Hindlimb muscle (tissue), 1 donor: ENCODE data around the gene TPD52L2. TPM values are rescaled to one million over a fixed set of nuclear protein-coding genes. Genes with fewer than 3 reads are reported as not detected.

Source experiments
- DNase-seq: peaks from one replicate; pipeline ENCODE4 v3.0.0-alpha.2; 2013
- polyA plus RNA-seq: library from polyadenylated mRNA; unstranded; fragments of 120-200 nt; gene quantifications from one replicate; pipeline ENCODE4 v1.2.1, GENCODE V29; 2013; ENCODE audit not compliant: insufficient read length

Gene TPD52L2
- polyA plus RNA-seq, 1 donor: 87.2 TPM

DNA sequence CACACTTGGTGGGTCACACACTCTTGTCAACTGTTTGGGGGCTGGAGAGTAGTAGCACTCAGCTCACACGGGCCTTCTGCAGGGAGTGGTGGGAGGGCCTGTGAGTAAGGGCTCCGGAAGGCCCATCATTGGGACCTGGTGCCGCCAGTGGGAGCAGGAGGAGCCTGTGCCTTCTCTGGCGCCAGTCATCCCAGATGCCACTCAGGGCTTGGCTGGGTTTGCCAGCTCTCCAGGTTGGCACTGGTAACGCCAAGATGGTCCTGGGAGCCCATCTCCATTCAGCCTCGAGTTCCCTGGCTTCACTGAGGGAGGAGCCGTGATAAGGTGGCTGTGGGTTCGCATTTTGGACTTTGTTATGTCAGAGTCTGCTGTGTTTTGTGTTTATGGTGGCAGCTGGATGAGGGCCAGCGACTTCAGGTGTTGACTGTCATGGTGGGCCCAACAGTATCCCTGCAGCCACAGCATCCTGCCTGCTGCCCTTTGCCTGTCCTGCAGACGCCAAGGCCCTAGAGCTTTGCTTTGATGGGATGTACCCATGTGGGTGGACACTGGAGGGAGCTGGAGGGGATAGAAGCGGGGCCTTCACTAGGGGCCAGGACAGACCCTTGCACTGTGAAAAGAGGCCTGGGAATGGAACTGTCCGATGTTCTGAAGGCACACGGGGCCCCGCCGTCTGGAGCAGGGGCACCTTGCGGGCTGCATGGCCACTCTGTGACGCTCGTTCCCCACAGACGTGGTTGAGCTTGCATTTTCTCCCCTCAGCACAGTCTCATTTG lies 16.6 kb downstream of the TPD52L2 start:
- DNase-seq: no peak

DNA sequence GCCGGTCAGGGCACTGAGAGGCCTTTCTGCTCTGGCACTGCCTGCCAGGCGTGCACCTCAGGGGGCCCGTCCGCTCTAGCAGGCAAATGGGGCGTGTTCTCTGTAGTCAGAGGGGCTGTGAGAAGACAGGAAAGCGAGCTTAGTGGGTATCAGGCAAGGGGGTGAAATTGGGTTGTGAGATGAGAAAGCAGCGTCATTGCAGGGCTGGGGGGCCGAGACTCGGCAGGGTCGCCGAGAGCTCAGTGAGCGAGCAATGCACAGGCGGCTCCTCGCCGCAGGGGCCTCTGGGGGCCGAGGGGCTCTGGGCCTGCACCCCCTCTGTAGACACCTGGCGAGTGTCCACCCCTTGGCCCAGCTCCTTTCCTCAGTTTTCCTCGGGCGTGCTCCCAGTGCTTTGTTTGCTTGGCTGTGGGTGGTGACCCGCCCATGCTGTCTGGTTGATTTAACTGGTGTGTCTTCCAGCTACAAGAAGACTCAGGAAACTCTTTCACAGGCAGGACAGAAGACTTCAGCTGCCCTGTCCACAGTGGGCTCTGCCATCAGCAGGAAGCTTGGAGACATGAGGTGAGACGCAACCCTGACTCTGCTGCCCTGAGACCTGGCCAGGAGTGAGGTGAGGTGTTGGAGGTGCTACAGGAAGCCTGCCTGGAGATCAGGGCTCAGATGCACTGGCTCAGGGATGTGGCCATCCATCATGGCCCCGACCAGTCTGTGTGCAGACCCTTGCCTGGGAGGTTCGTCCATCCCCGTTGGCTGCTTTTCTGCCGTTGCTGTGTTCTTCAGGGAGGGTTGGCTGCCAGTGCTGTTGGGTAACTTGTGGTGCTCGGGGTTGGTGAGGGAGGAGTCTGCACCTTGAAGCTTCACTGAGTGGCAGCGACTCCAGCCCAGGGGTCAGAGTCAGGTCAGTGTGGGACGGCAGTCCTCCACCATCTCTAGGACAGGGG lies 17.5 kb downstream of the TPD52L2 start:
- DNase-seq: no peak

DNA sequence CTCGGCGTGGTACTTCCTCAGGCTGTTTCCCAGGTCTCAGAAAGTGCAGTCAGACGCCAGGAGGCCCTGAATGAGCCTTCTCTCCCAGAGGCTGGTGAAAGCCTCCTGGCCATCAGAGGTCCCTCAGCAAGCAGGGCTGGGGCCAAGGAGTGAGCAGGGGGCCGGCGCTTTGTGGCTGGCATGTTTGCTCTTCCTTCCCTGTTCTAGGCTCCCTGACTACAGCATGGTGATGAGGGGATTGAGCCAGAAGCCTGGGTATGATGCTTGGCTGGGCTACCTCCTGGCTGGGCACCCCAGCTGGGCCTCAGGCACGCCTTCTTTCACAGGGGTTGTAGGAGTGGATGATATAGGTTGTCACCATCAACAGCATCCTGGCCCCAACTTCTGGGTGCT lies 18.1 kb downstream of the TPD52L2 start:
- no peak for DNase-seq

DNA sequence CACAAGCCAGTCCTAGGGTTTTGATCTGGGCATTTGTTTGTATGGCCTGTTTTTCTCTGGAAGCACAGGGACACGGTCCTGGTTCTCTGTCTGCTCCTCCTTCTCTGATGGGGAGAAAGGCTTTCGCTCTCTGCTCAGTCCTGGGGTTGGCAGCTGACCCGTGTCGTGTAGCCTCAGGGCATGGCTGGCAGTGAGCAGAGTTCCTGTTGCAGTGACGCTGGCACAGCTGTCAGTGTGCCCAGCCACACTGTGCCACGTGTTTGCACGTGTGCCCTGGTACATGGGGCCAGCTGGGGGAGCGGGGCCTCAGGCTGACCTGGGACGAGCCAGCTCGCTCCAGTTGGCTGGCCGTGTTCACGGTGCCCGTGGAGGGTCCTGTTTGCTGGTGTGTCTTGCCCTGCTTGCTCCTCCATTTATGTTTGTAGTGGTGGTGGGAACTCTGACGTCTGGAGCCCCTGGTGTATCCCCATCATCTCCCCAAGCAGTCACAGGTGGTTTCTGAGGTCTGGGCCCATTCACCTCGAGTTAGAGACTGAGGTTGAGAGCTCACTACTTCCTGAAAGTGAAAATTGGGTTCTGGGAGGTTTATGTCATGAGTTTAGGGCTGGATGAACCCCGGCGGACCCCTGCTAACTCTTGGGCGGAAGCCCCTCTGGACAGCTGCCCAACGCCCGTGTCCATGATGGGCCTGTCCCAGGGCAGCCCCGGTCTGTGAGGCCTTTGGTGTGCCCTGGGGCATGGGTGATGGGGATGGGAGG lies 19.6 kb downstream of the TPD52L2 start:
- DNase-seq: no peak

DNA sequence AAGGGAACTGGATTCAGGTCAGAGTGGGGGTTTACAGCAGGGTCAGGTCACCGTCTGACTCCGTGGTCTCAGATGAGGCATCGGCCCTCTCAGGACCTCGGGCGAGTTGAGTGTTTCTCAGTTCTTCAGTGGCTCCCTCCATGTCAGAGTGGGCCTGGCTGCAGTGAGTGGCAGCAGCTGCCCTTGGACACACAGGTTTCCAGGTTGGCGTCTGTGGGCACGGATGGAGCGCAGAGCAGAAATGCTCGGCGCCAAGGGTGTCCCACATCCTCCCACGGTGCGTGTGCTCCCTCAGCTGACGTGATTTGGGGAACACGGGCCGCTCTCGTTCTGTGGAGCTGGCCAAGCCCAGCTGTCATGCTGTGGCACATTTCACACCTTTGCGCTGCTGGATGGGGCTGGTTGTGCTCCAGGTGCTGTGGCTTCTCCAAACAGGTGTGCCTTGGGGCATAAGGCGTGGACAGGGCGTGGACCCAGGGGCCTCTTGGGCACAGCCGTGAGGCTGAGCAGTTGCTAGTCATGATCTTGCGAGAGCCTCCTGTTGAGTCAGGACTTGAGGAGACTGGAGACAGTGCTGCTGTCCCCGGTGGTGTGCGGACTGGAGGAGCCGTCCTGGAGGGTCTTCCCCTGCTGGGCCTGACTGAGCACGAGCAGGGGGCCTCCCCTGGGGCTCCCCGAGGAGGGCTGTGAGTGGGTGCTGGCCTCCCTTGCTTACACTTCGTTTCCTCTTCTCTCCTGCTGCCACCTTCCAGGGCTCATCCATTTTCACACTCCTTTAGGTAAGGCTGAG lies 20.4 kb downstream of the TPD52L2 start:
- no peak for DNase-seq

DNA sequence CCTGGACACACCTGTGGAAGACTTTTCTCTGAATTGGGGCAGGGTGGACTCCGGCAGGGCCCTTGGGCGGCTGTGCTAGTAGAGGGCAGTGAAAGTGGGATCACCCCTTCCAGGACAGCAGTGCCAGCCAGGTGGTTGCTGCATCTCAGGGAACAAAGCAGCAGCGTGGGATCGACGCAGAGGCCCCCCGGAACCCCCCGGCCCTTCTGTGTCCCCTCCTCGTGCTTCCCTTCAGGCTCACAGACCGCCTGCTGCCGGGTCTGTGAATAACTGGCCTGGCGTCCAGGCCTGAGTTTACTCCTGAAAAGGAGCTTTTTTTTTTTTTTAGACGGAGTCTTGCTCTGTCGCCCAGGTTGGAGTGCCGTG lies 21.0 kb downstream of the TPD52L2 start:
- DNase-seq: no peak

DNA sequence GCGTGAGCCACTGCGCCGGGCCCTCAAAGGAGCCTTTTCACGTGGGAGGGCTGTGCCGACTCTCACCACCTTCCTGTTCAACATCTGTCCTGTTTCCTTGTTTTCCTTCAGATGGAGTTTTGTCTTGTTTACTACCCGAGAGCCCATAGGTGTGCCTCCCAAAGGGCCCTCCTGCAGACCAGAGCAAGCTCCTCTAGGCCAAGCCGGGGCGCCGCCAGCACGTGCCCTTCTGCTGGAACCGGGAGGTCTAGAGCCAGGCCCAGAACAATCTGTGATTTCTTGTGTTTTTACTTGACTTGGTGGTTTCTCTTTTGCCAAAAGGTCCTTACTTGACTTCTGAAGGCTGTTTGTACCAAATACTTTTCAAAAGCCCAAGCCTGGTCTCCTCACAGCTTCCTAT lies 21.9 kb downstream of the TPD52L2 start:
- no peak for DNase-seq

DNA sequence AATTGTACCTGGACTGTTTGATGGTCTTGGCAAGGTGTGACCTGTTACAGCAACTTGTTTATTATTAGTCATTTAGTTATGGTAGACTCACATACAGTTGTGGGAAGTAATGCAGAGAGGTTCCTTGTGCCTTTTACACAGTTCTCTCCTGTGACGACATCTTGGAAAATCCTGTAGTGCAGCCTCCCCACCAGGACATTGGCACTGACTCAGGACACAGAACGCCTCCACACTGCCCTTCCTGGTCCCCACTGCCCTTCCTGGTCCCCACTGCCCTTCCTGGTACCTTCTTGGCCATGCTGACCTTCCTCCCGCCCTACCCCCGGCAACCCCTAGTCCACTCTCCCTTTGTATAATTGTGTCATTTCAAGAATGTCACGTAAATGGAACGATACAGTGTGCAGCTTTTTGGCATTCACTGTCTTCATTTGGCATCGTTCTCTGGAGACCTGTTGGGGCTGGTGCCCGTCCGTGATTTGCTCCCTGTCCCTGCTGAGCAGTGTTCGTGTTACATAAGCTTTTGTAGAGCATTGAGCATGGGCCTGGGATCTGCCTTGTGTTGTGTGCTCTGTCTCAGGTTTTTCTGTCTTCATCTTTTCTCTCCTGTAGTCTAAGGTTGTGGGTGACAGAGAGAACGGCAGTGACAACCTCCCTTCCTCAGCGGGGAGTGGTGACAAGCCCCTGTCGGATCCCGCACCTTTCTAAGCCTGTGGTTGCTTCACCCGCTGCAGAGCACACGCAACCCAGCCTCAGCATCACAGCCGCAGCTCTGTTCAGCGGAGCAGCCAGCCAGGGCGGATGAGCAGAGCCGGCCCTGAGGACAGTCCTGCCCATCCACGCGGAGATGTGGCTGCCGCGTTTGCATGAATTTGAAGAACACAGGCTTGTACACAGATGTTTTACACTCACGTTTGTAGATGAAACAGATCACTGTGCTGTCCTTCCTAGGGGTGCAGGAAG lies 24.5 kb downstream of the TPD52L2 start:
- DNase-seq: no peak

DNA sequence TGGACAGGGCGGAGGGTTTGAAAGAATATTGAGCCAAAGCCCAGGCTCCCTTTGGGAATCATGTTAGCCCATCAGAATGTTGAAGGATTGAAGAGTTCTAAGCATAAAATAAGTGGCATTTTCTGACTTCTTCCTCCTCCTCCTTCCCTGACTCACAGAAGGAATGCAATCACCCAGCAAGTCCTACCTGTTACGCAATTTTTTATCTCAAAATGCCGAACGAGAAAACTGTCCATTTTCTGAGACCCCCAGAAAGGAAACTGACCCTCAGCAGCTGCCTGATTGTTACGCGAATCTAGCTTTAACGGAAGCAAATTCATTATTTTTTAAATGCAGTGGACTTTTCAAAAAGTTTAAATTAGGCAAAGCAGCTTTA lies 25.1 kb downstream of the TPD52L2 start:
- DNase-seq: no peak

DNA sequence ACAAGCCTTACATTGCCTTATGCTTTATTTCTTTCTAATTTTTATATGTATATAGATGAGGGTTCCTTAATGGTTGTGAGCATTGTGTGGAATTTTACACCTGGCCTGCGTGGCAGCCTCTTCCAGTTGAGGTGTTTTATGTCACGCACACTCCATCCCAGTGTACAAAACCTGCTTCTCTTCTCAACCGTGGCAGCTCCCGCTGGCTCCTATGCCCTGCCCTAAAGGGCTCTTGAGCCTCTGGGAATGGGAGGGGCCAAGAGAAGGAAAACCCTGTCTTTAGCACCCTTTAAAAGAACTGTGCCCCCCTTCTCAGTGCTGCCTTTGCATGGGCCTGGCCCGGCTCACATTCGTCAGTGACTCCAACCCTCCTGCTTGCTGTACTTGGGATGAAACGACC lies 25.5 kb downstream of the TPD52L2 start:
- no peak for DNase-seq

DNA sequence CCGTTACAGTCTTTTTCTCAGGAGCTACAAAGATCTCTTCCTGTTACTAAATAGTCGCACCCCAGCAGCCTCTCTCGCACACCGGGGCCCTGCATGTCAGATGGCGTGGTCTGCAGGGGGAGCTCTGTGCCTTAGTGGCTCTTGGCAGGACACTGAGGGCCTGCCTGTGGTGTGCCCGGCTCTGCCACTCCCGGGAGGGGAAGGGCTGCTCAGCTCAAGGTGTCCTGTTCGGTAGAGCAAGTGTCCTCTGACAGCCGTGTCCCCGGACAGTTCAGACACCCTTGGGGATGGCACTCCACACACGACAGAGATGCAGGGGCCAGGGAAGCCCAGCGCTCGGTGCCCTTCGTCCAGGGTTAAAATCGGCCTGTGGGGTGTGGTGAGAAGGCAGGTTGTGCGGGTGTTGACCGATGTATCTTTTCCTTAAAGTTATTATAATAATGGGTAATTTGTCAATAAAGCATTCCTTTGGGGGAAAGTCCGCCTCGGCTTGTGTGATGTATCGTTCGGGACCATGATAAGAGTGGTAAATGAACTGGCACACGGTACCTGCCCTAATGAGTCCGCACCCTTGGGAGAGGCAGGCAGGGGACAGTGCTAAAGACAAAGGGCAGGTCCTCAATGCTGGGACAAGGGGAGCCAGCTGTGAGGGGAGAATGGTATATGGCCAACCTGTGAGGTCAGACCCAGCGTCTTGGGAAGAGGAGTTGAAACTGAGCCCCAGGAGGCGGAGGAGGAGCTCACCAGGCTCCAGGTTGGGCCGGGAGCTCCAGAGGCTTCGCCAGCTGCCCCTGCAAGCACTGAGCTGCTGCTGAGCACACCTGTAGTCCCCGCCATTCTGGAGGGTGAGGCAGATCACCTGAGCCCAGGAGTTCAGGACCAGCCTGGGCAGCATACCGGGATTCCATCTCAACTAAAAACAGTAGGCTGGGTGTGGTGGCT lies 26.3 kb downstream of the TPD52L2 start:
- DNase-seq: no peak

DNA sequence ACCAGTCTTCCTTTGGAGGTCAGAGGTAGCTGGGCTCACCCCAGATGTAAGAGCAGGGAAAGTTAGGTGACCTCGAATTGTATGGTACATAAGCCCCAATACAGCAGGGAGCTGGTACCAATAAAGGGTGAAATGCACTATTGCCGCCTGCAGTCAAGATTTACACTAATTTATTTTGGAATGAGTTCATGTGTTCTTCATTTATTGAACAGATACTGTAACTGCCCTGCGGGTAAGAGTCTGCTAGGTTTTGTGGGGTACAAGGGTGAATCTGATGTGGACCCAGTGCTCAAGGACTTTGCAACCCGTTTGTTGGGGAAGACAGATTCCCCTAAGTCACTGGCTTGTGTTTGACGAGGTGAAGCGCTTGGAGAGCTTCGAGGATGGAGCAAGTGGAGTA lies 27.3 kb downstream of the TPD52L2 start:
- DNase-seq: no peak

DNA sequence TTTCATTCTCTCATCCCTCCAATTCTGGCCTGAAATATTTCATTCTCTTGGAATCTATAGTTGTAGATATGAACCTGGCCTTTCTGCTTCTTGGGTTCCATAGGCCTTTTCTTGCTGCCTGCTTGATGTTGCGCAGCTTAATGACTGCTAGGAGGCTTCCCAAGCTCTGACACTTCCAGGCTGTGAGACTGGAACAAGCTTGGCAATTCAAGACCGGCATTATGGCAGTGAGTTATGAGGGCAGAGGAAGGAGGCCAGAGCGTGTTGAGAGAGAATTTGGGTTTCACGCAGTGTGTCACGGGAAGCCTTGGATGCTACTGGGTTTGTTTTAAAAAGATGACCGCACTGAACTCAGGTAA lies 28.9 kb downstream of the TPD52L2 start:
- DNase-seq: no peak

DNA sequence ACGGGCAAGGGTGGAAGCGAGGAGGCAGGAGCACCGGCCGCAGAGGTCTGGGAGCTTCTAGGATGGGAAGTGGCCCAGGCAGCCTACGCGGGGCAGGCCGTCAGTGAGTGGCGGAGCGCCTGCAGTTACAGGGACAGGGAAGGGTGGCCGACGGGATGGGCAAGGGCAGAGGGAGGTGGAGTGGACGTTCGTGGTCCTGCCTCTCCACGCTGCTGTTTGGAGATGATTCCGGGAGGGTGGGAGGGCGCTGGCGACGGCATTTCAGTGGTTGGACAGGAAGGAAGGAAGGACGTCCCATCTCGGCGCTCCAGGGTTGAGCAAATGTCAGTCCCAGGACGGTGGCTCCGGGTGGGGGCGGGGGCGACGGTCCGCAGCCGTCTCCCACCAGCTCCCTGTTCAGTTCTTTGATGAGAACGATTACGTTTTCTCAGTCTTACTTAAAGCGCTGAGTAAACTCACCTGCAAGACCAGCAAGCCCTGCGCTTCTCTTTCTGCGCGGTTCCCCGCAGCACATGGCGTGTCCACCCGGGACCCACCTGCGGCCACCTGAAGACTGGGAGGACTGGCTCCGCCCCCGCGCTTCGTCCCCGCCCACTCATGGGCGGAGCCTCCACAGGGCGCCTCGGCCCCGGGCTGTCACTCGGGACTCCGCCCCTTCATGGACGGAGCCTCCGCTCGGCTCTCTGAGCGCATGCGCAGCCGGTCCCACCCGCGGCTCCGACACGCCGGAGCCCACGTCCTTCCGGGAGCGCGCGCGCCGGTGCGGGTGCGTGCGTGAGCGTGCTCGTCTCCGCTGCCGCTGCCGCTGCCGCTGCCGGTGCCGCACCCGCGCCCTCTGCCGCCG lies 29.5 kb downstream of the TPD52L2 start, which contains the start of gene DNAJC5:
Gene DNAJC5, plus strand, starts transcription at position 769 of the 844 bp plus-strand sequence. CDS start 33,220 bp downstream, outside the sequence.
- DNase-seq: peak; percentile 95

DNA sequence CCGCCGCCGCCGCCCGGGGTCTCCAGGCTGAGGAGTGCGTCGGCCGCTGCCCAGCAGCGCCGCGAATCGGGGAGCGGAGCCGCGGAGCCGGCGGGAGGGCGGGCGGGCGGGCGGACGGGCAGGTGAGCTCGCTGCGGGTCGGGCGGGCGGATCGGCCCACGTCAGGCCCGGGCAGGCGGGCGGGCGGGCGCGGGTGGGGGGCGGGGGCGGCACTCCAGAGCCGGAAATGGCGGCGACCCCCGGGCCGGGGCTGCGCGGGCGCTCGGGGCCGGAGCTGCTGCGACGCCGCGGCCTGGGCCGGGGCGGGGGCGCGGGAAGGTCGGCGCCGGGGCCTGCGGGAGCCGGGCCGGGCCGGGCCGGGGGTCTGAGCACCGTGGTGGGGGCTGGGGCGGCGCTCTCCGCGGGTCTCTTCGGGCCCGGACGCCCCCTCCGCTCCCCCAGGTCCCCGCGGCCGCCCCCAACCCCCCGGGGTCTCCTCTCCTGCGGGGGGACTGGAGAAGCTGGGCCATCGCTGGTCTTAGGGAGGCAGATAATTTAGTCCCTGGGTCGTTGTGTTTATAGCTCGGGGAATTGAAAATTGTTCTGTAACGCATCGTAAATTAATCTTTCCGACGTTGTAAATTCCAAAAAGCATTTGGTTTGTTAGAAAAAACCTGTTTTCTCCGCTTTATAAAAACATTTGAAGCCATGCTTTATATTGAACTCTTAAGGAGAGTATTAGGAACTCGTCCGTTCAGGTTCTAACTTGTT lies 30.3 kb downstream of the TPD52L2 start:
- no peak for DNase-seq

DNA sequence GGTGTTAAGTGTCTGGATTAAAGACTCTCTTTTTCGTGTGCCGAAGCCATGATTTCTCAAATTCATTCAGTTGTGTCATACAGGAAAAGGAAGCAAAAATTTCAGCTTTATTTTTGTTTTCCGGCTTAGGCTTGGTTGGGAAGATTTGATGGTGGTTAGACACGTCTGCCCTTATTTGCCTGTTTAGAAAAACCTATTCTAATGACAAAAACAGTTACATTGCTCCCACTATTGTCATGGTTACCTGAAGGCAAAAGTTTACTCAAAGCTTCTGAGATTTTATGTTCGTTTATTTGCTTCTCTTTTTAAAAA lies 30.8 kb downstream of the TPD52L2 start:
- DNase-seq: no peak

DNA sequence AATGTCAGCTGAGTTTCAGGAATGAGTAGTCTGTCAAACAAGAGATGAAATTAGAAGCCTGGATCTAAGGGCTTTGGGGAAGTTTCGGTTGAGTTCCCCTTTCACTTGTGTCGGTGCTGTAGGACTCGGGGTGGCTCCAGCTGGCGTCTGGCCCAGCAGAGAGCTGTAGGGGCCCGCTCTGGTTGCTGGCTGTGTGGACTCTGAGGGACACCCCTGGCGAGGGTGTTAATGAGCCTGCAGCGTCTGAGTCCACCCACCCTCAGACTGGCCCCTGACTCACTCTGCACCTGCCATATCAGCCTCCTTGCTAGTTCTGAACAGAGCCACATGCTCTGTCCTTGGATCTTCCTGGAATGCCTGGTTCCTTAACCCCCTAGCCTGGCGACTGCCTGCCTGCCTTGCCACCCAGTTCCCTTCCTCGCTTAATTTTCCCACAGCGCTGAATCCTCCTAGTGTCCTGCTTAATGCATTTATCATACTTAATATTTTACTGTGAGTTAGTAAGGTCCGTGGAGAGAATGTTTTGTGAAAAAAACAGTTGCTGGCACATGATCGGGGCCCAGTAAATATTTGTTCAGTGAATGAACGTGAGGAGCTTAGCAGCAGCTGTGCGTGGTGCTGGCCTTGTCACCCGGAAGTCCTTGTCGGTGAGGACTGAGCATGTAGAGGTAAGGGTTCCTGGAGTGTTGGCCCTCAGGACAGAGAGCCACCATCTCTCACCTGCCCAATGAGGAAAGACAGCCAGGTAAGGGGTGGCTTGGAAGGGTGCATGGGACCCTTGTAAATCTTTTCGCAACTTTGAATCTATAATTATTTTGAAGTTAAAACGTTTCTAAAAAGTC lies 31.4 kb downstream of the TPD52L2 start:
- peak; percentile 49 for DNase-seq
